OCI-LY7 (cell line): ENCODE measurements around the gene IQSEC2. TPM values are rescaled to one million over a fixed set of nuclear protein-coding genes. Genes with fewer than 3 reads are reported as not detected.

Source experiments
- BruUV-seq: library from RNA; stranded (reverse); fragments of 400-500 nt; replicated peaks from 2 replicates; lab custom pipeline; 2021; lab: Mats Ljungman, UMichigan
- CTCF ChIA-PET: fragments of 300-600 bp; sonication (Branson Sonifier 250); formaldehyde crosslinking; loops from one replicate; lab custom pipeline; 2022; ENCODE audit warnings: antibody characterized with exemption; ENCODE audit not compliant: unreplicated experiment; lab: Charles Lee
- POLR2A ChIA-PET: fragments of 300-600 bp; sonication (Branson Sonifier 250); formaldehyde crosslinking; loops from one replicate; lab custom pipeline; 2022; ENCODE audit warnings: antibody characterized with exemption; lab: Charles Lee
- DNase-seq: peaks from one replicate; pipeline ENCODE4 v3.0.0-alpha.2; 2015; ENCODE audit warnings: low spot score
- H2AFZ ChIP-seq: fragments of 200-600 bp; sonication (generic), shearing (Covaris generic); 2 replicates; pipeline ENCODE4 v1.6.1; 2014; ENCODE audit warnings: mild to moderate bottlenecking, antibody characterized with exemption, low read length, moderate library complexity
- H3K27ac ChIP-seq: fragments of 200-600 bp; sonication (generic); 2 replicates; pipeline ENCODE4 v1.5.1; 2014; ENCODE audit warnings: mixed run types, low read depth, mild to moderate bottlenecking, moderate library complexity, low read length, inconsistent platforms; ENCODE audit not compliant: poor library complexity, severe bottlenecking
- H3K36me3 ChIP-seq: fragments of 200-600 bp; sonication (generic); 2 replicates; pipeline ENCODE4 v1.6.1; 2014; ENCODE audit warnings: mild to moderate bottlenecking, antibody characterized with exemption, low read length, moderate library complexity, mixed read lengths; ENCODE audit not compliant: insufficient read depth
- H3K4me1 ChIP-seq: fragments of 200-600 bp; sonication (generic); 2 replicates; pipeline ENCODE4 v1.5.1; 2014; ENCODE audit warnings: mild to moderate bottlenecking, low read length; ENCODE audit not compliant: insufficient read depth, poor library complexity, severe bottlenecking
- H3K4me2 ChIP-seq: fragments of 200-600 bp; sonication (generic); 2 replicates; pipeline ENCODE4 v1.6.1; 2014; ENCODE audit warnings: mild to moderate bottlenecking, low read length
- H3K4me3 ChIP-seq: fragments of 200-600 bp; sonication (generic); 2 replicates; pipeline ENCODE4 v1.5.1; 2014; ENCODE audit warnings: mild to moderate bottlenecking, low read depth, low read length; ENCODE audit not compliant: poor library complexity, severe bottlenecking
- H3K79me2 ChIP-seq: fragments of 200-600 bp; sonication (generic); 2 replicates; pipeline ENCODE4 v1.6.1; 2016; ENCODE audit warnings: low read depth, mild to moderate bottlenecking, low read length, moderate library complexity, mixed read lengths; ENCODE audit not compliant: insufficient read depth
- H3K9me2 ChIP-seq: fragments of 200-600 bp; sonication (generic); 2 replicates; pipeline ENCODE4 v1.6.1; 2016; ENCODE audit warnings: mild to moderate bottlenecking, low read length, mixed read lengths; ENCODE audit not compliant: insufficient read depth
- H3K9me3 ChIP-seq: fragments of 200-600 bp; sonication (generic); 2 replicates; pipeline ENCODE4 v1.6.1; 2014; ENCODE audit warnings: mild to moderate bottlenecking, mixed run types, low read length, mixed read lengths
- H4K20me1 ChIP-seq: fragments of 200-600 bp; sonication (generic); 2 replicates; pipeline ENCODE4 v1.6.1; 2014; ENCODE audit warnings: mild to moderate bottlenecking, antibody characterized with exemption, low read length, moderate library complexity, mixed read lengths; ENCODE audit not compliant: insufficient read depth
- EZH2phosphoT487 ChIP-seq: fragments of 200-600 bp; sonication (generic); IDR thresholded peaks from 2 replicates; pipeline ENCODE4 v1.6.1; 2018; ENCODE audit warnings: low read depth, borderline replicate concordance, mild to moderate bottlenecking, mixed run types, antibody characterized with exemption, low read length, moderate library complexity, mixed read lengths
- intact Hi-C: fragments of 100-400 bp; cut with micrococcal nuclease; formaldehyde crosslinking; loops from one replicate; pipeline ENCODE4 v1.10.0; 2022; ENCODE audit not compliant: unreplicated experiment
- total RNA-seq, 2 experiments: library from RNA; depleted of rRNA in 1 of 2; stranded (reverse); fragments of >200 nt in 1 of 2; shearing (Covaris generic) in 1 of 2; gene quantifications; 2 replicates each; pipeline ENCODE4 v1.2.3, GENCODE V29; 2014 to 2022
- TF ChIP-seq, protein P1 (sequence below): fragments of 200-600 bp; sonication (generic); conservative IDR thresholded peaks from 2 replicates; pipeline ENCODE4 v1.5.1; 2014; ENCODE audit warnings: mild to moderate bottlenecking, antibody characterized with exemption, low read length, moderate library complexity, mixed read lengths

Gene IQSEC2
- total RNA-seq, 2 experiments from 2014 or later = not detected

GRCh38 chrX:53281963-53282695 is 745 bp upstream of the IQSEC2 start:
- Histone ChIP-seq H3K9me3 (no peaks in the 10 kb centered on the region), H3K27ac (no peak overlapping the region), H3K79me2 (no peaks in the 10 kb centered on the region), H2AFZ (no peak overlapping the region), H4K20me1 (no peaks in the 10 kb centered on the region), H3K4me1 (peaks cover under 1% of the 10 kb centered on the region), H3K4me2 (no peak overlapping the region), H3K36me3 (no peaks in the 10 kb centered on the region), H3K9me2 (no peaks in the 10 kb centered on the region), H3K4me3 (no peak overlapping the region)
- no TSS peak for BruUV-seq
- intact Hi-C loops = no loop called here
- TF ChIP-seq EZH2phosphoT487 = no peak
- TF ChIP-seq, protein P1, sequence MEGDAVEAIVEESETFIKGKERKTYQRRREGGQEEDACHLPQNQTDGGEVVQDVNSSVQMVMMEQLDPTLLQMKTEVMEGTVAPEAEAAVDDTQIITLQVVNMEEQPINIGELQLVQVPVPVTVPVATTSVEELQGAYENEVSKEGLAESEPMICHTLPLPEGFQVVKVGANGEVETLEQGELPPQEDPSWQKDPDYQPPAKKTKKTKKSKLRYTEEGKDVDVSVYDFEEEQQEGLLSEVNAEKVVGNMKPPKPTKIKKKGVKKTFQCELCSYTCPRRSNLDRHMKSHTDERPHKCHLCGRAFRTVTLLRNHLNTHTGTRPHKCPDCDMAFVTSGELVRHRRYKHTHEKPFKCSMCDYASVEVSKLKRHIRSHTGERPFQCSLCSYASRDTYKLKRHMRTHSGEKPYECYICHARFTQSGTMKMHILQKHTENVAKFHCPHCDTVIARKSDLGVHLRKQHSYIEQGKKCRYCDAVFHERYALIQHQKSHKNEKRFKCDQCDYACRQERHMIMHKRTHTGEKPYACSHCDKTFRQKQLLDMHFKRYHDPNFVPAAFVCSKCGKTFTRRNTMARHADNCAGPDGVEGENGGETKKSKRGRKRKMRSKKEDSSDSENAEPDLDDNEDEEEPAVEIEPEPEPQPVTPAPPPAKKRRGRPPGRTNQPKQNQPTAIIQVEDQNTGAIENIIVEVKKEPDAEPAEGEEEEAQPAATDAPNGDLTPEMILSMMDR = no peak
- DNase-seq = no peak
- ChIA-PET POLR2A (no interaction called here), CTCF (no interaction called here)

GRCh38 chrX:53280331-53281320 is 758 bp downstream of the IQSEC2 start:
- Histone ChIP-seq H3K4me1 (no peaks in the 10 kb centered on the region), H2AFZ (no peak overlapping the region), H3K9me2 (no peaks in the 10 kb centered on the region), H3K9me3 (no peaks in the 10 kb centered on the region), H3K36me3 (no peaks in the 10 kb centered on the region), H3K27ac (no peak overlapping the region), H3K4me3 (no peak overlapping the region), H3K79me2 (no peaks in the 10 kb centered on the region), H4K20me1 (no peaks in the 10 kb centered on the region), H3K4me2 (no peak overlapping the region)
- TF ChIP-seq, protein P1 = no peak
- no peak for TF ChIP-seq EZH2phosphoT487
- no TSS peak for BruUV-seq
- ChIA-PET POLR2A (no interaction called here), CTCF (no interaction called here)
- intact Hi-C loops = no loop called here
- DNase-seq = no peak
